ENCODE data around the gene GPR160. TPM values are rescaled to one million over a fixed set of nuclear protein-coding genes. Genes with fewer than 3 reads are reported as not detected.

The GPR160 gene
- total and polyA plus RNA-seq, 2 of the 13 experiments (the other 11 are each of a cell fraction or from before 2014, with no cell fraction given): 12.1 to 23.2 TPM

- no peak for TF ChIP-seq HOXA7 (CRISPR knock-in tag; IDR thresholded peaks at IDR 0.05)
- TF ChIP-seq DR1 (CRISPR knock-in tag; IDR thresholded peaks at IDR 0.05): 0 out of 2 replicates have a peak, but pooled peaks have one; percentile 30
- TF ChIP-seq MXI1 (IDR thresholded peaks at IDR 0.05; ENCODE audit: borderline replicate concordance, low read depth, low read length): peak; percentile 38; the same call in 1 of the 3 replicates
- 0 out of 2 replicates have a peak, but pooled peaks have one; percentile 31 for TF ChIP-seq ZC3H13 (CRISPR knock-in tag; IDR thresholded peaks at IDR 0.05)
- TF ChIP-seq IKZF1 (IDR thresholded peaks at IDR 0.05): no peak
- peak; percentile 83 for TF ChIP-seq KMT2B (CRISPR knock-in tag; IDR thresholded peaks at IDR 0.05)
- TF ChIP-seq TAF1 (CRISPR knock-in tag; IDR thresholded peaks at IDR 0.05): peak; percentile 54
- peak; percentile 82; the same call in 1 of the 2 replicates for TF ChIP-seq ZNF446 (CRISPR knock-in tag; IDR thresholded peaks at IDR 0.05)
- TF ChIP-seq NR1H2 (CRISPR knock-in tag; IDR thresholded peaks at IDR 0.05; ENCODE audit: borderline replicate concordance, low read depth): no peak
- peak; percentile 66 for TF ChIP-seq HOMEZ (CRISPR knock-in tag; IDR thresholded peaks at IDR 0.05; ENCODE audit: low read depth)
- TF ChIP-seq BATF2 (CRISPR knock-in tag; IDR thresholded peaks at IDR 0.05): no peak
- 0 out of 2 replicates have a peak, but pooled peaks have one; percentile 29 for TF ChIP-seq ZNF230 (CRISPR knock-in tag; IDR thresholded peaks at IDR 0.05)
- peak; percentile 59 for TF ChIP-seq ZFX (CRISPR knock-in tag; IDR thresholded peaks at IDR 0.05; ENCODE audit: low read depth)
- peak; percentile 42; the same call in 1 of the 2 replicates for TF ChIP-seq DRAP1 (CRISPR knock-in tag; IDR thresholded peaks at IDR 0.05)
- no peak for TF ChIP-seq GRHL1 (CRISPR knock-in tag; conservative IDR thresholded peaks at IDR 0.05)
- peak; percentile 51 for TF ChIP-seq PAXIP1 (CRISPR knock-in tag; conservative IDR thresholded peaks at IDR 0.05)
- TF ChIP-seq ZNF121 (CRISPR knock-in tag; IDR thresholded peaks at IDR 0.05): peak; percentile 71
- TF ChIP-seq RBAK (CRISPR knock-in tag; IDR thresholded peaks at IDR 0.05): no peak
- no peak for TF ChIP-seq RARG (CRISPR knock-in tag; IDR thresholded peaks at IDR 0.05; ENCODE audit: low read depth)
Measured at GRCh38 chr3:170037463-170038433, at the start of gene GPR160 (continued).
